Measurements from ENCODE around the gene STXBP3. TPM values are rescaled to one million over a fixed set of nuclear protein-coding genes. Genes with fewer than 3 reads are reported as not detected.

Gene STXBP3
- total and polyA plus RNA-seq, 2 donors (not counting 1 experiment from before 2014, with no cell fraction given) = 55.3 to 71.0 TPM

- Histone ChIP-seq H3K9me3 (ENCODE audit: control insufficient read depth, insufficient read depth, low read depth, low read length) (no peaks in the 10 kb centered on the region), H4K20me1 (ENCODE audit: control insufficient read depth, extremely low read depth, insufficient read depth, low read length) (no peaks in the 10 kb centered on the region), H3K9ac (ENCODE audit: insufficient read depth, low read length) (no peak overlapping the region), H3K4me2 (ENCODE audit: extremely low read depth, insufficient read depth, low read length) (no peak overlapping the region), H3K36me3 (ENCODE audit: control insufficient read depth, insufficient read depth, low read length) (peaks cover 5% of the 10 kb centered on the region), H3K79me2 (ENCODE audit: control insufficient read depth, insufficient read depth, low read length) (peaks cover 2% of the 10 kb centered on the region), H3K4me1 (ENCODE audit: control insufficient read depth, extremely low read depth, insufficient read depth, low read length) (no peaks in the 10 kb centered on the region), H3K27ac (ENCODE audit: insufficient read depth, low read length) (no peak overlapping the region), H2AFZ (ENCODE audit: low read length) (no peak overlapping the region), H3K4me3 (replicated peaks in 1 of 4; ENCODE audit: control extremely low read depth in 1 of 4, insufficient read depth in 1 of 4, low read depth in 3 of 4, low read length in 4 of 4) (no peak overlapping the region), H3K27me3 (ENCODE audit: control insufficient read depth, insufficient read depth, low read length) (no peaks in the 10 kb centered on the region)
- TF ChIP-seq EZH2 (IDR thresholded peaks at IDR 0.05; ENCODE audit: low read length, missing control alignments) = no peak
- no peak for TF ChIP-seq CTCF (conservative IDR thresholded peaks at IDR 0.05 in 1 of 2, IDR thresholded peaks at IDR 0.05 in 1 of 2; ENCODE audit: low read depth in 1 of 2, low read length in 2 of 2)
- DNase-seq (ENCODE audit: low read depth in 2 of 2) = no peak
Measured at GRCh38 chr1:108767708-108768107, 21.2 kb downstream of the STXBP3 start.

- peaks cover 5% of the 10 kb centered on the region for H3K36me3 ChIP-seq (ENCODE audit: control insufficient read depth, insufficient read depth, low read length)
- H3K9me3 ChIP-seq (ENCODE audit: control insufficient read depth, insufficient read depth, low read depth, low read length) = no peaks in the 10 kb centered on the region
- no peak overlapping the region for H2AFZ ChIP-seq (ENCODE audit: low read length)
- no peak for DNase-seq (ENCODE audit: low read depth in 2 of 2)
- H3K4me1 ChIP-seq (ENCODE audit: control insufficient read depth, extremely low read depth, insufficient read depth, low read length) = no peaks in the 10 kb centered on the region
- no peaks in the 10 kb centered on the region for H3K79me2 ChIP-seq (ENCODE audit: control insufficient read depth, insufficient read depth, low read length)
- no peak overlapping the region for H3K4me3 ChIP-seq (replicated peaks in 1 of 4; ENCODE audit: control extremely low read depth in 1 of 4, insufficient read depth in 1 of 4, low read depth in 3 of 4, low read length in 4 of 4)
- H3K9ac ChIP-seq (ENCODE audit: insufficient read depth, low read length) = no peak overlapping the region
- H3K27ac ChIP-seq (ENCODE audit: insufficient read depth, low read length) = no peak overlapping the region
- H3K27me3 ChIP-seq (ENCODE audit: control insufficient read depth, insufficient read depth, low read length) = no peaks in the 10 kb centered on the region
- TF ChIP-seq CTCF (conservative IDR thresholded peaks at IDR 0.05 in 1 of 2, IDR thresholded peaks at IDR 0.05 in 1 of 2; ENCODE audit: low read depth in 1 of 2, low read length in 2 of 2) (no peak), EZH2 (IDR thresholded peaks at IDR 0.05; ENCODE audit: low read length, missing control alignments) (no peak)
- H4K20me1 ChIP-seq (ENCODE audit: control insufficient read depth, extremely low read depth, insufficient read depth, low read length) = no peaks in the 10 kb centered on the region
- no peak overlapping the region for H3K4me2 ChIP-seq (ENCODE audit: extremely low read depth, insufficient read depth, low read length)
Measured at GRCh38 chr1:108777839-108778238, 31.4 kb downstream of the STXBP3 start.

- H3K4me1 ChIP-seq (ENCODE audit: control insufficient read depth, extremely low read depth, insufficient read depth, low read length) = no peaks in the 10 kb centered on the region
- no peaks in the 10 kb centered on the region for H3K79me2 ChIP-seq (ENCODE audit: control insufficient read depth, insufficient read depth, low read length)
- H2AFZ ChIP-seq (ENCODE audit: low read length) = no peak overlapping the region
- H3K36me3 ChIP-seq (ENCODE audit: control insufficient read depth, insufficient read depth, low read length) = peaks cover 3% of the 10 kb centered on the region
- no peaks in the 10 kb centered on the region for H3K27me3 ChIP-seq (ENCODE audit: control insufficient read depth, insufficient read depth, low read length)
- no peaks in the 10 kb centered on the region for H3K9me3 ChIP-seq (ENCODE audit: control insufficient read depth, insufficient read depth, low read depth, low read length)
- H3K9ac ChIP-seq (ENCODE audit: insufficient read depth, low read length) = no peak overlapping the region
- H3K27ac ChIP-seq (ENCODE audit: insufficient read depth, low read length) = no peak overlapping the region
- no peak overlapping the region for H3K4me3 ChIP-seq (replicated peaks in 1 of 4; ENCODE audit: control extremely low read depth in 1 of 4, insufficient read depth in 1 of 4, low read depth in 3 of 4, low read length in 4 of 4)
- TF ChIP-seq EZH2 (IDR thresholded peaks at IDR 0.05; ENCODE audit: low read length, missing control alignments) (no peak), CTCF (conservative IDR thresholded peaks at IDR 0.05 in 1 of 2, IDR thresholded peaks at IDR 0.05 in 1 of 2; ENCODE audit: low read depth in 1 of 2, low read length in 2 of 2) (no peak)
- no peaks in the 10 kb centered on the region for H4K20me1 ChIP-seq (ENCODE audit: control insufficient read depth, extremely low read depth, insufficient read depth, low read length)
- H3K4me2 ChIP-seq (ENCODE audit: extremely low read depth, insufficient read depth, low read length) = no peak overlapping the region
- no peak for DNase-seq (ENCODE audit: low read depth in 2 of 2)
Measured at GRCh38 chr1:108779455-108779854, 33.0 kb downstream of the STXBP3 start.
